HG03439 (cell line): Measurements from ENCODE around the gene PIK3CG.
A peak's percentile ranks its signal among the peaks of the same experiment; 100 is the strongest.
"Not testable (repeated sequence)": the region's sequence is repeated elsewhere in the genome, so short reads cannot be mapped to it uniquely, and the experiment has no call there.

Experiments
- ATAC-seq: cut with Tn5 transposase; IDR thresholded peaks from one replicate; pipeline ENCODE4 v1.9.1; 2021; ENCODE audit warnings: mild to moderate bottlenecking, moderate library complexity; ENCODE audit not compliant: unreplicated experiment

The PIK3CG gene

DNA sequence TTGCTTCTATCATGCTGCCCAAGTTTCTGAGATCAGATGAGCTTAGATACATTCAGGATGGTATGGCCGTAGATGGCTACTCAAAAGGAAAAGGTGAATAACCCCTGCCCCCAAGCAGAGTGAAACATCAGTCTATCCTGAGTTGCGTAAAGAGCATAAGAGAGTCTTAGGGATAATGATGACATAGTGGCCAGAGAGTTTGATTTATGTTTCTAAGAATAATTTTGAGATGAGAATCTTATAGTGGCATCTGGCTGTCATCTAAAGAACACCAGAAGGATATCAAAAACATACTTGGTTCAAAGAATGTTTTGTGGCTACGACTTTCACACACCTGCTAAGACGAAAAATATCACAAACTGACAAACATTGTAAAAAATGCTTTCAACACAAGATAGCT lies 20.6 kb downstream of the PIK3CG start:
- no peak for ATAC-seq

DNA sequence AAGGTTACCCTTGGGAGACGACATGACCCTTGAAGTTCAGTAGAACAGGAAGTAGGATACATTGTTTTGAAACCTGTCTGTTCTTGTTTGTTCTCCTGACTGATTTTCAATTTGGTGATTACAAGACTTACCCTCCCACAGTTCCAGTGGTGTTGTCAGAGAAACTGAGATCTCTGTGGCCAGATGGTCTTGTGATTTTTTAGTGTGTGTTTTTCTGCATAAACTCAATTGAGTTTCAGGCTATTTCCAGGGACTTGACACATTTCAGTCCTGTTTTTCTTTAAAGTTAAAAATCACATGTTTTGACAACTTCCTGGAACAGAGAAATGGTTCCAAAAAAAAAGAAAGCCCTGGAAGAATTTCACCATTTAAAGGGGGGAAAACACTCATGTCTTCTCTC lies 22.3 kb downstream of the PIK3CG start:
- ATAC-seq: peak; percentile 66

DNA sequence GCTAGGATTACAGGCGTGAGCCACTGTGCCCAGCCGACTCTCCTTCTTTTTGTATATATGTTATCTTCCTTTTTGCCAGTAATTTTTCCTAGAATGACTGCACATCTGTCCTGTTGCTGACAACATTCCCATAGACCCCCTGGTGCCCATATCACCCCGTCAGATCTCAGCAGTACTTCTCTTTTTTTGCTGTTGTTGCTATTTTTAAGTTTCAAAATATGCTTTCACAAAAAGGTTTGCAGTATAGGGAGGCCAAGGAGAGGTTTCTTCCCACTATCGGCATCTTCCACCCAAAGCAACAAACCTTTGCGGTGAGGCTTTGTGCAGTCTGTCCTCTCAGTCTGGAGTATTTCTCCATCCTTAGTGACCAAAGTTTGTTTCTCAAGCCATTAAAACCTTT lies 23.1 kb downstream of the PIK3CG start:
- ATAC-seq: no peak

DNA sequence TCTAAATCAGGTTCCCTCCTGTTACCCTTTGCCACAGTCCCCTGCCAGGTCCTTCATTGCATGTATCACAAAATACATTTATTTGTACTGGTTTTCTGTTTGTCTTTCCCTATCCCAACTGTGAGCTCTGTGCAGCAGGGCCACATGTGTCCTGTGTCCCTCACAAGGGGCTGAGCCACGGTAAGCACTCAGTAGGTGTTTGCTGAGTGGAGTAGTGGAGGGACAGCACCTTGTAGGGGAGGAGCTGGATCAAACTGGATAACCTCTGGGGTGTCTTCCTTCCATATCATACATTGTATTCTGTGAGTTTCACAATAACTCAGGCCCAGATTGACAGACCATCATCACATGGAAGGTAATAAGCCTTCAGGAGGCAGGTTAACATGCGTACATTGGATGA lies 25.9 kb downstream of the PIK3CG start:
- no peak for ATAC-seq

DNA sequence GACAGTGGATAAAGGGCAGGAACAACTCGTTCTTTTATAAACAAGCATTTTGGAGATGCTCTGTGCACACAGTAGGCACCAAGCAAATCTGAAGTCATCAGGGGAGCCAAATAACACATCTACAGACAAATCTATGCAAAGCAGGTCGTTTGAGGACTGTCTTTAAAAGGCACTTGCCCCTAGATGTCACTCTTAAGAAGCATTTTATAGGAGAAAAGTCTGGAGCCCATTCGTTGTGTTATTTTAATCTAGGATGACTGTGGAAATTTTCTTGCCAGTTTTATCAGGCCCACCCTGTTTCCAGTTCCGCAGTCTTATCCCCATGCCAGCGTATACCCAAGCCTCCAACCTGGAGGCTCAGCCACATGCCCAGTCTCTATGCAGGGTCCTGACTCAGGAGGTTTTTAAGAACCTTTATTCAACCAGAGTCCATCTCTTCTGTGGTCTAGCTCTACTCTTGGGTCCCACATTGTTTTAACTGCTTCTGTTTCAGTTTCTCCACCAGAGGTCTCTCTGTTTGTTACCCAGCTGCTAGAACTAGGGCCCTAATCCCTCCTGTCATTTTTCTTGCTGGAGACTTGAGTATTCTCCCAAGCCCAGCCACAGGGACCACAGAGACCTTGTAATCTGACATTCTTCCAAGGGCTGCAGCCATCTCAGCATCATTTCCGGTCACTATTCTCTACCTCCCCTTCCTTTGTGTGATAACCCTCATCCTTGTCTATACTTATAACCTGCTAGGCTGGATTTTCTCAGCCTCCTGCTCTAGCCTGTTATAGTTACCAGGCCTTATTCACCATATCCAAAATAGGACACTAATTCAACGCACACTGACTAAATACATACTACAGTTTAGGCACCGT lies 26.7 kb downstream of the PIK3CG start:
- ATAC-seq: no peak

DNA sequence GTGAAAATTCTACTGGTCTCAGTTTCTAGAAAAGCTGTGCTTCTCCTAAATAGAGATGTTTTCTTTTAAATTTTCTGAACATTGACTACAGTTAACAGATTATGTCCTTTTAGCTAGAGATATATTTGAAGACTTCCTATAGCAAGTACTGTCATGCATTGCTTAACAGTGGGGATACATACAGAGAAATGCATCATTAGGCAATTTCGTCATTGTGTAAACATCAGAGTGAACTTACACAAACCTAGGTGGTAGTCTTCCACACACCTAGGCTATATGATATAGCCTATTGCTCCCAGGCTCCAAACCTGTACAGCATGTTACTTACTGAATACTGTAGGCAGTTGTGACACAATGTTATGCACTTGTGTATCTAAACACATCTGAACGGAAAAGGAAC lies 28.5 kb downstream of the PIK3CG start:
- ATAC-seq: no peak

DNA sequence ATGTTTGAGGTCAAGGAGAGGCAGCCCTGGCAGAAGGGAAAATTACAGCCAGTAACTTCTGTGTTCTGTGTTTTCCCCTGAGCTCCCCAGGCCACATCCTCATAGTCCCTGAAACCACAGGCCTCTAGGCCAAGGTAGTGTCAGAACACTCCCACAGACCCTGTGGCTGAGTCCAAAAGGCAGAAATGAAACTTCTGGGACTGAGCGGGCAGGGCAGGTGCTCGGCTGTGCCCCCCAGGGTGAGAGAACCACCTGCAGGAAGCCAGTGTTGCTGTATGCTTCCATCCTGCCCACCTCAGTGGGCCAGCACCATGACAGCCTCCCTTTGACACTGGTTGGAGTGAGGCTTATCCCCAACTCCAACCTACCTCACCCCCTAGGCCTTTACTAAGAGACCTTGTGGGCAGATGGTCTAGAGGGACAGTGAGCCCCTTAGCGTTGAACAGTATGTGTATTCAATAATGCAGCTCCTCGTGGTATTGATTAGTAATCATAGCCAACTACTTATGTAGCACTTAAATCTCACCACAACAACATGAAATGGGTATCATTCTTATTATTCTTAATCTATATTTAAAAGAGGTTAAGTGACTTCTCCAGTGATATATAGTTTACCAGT lies 30.3 kb downstream of the PIK3CG start:
- peak; percentile 81 for ATAC-seq

DNA sequence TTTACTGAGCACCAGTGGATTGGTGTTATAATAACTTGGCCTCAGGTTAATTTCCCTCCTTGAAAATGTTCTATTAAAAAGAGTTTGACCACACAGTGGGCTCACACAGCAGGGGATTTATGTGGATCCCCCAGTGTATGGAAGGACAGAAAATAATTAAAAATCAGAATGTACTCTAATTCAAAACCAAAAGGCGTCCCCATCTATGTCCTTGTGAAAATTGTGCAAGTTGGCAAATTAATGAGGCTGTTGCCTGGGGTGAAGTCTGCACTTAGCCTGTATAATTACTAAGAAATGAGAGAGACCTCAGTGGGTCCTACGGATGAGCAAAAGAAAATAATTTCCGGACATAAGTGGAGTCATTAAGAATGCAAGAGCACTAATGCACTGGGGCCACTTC lies 31.1 kb downstream of the PIK3CG start:
- ATAC-seq: no peak

DNA sequence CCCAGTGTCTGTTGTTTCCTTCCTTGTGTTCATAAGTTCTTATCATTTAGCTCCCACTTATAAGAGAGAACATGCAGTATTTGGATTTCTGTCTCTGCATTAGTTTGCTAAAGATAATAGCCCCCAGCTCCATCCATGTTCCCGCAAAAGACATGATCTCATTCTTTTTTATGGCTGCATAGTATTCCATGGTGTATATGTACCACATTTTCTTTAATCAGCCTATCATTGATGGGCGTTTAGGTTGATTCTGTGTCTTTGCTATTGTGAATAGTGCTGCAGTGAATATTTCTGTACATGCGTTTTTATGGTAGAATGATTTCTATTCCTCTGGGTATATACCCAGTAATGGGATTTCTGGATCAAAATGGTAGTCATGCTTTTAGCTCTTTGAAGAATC lies 32.5 kb downstream of the PIK3CG start:
- not testable (repeated sequence) for ATAC-seq

DNA sequence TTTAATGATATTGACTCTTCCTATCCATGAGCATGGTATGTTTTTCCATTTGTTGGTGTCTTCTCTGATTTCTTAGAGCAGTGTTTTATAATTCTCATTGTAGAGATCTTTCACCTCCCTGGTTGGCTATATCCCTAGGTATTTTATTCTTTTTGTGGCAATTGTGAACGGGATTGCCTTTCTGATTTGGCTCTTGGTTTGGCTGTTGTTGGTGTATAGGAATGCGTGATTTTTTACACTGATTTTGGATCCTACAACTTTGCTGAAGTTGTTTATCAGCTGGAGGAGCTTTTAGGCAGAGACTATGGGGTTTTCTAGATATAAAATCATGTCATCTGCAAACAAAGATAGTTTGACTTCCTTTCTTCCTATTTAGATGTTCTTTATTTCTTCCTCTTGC lies 33.9 kb downstream of the PIK3CG start:
- not testable (repeated sequence) for ATAC-seq

DNA sequence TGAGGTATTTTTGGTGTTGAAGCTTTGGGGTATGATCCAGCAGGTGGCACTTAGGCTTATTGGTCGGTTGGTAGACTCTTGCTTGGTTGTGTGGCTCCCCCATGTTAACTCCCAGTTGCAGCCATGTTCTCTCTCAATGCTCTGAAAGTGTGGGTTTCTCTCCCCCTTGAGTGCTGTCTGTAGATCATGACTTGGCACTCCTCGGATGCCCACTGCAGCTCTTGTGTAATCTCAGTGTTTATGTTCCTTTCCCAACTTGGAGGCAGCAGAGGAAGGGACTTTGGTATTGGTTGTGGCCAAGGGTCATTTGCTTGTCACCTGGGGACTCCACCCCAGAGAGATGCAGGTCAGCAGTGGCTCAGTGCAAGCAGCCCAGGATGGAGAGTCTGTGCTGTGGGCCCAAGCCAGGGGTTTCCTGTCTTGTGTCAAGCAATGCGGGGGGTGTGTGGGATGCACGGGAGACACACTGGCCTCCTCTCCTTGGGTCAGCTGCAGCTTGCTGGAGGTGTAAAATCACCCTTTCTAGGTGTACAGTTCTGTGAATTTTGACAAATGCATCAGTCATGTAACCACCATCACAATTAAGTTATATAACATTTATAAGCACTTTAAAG lies 36.9 kb downstream of the PIK3CG start:
- no peak for ATAC-seq

DNA sequence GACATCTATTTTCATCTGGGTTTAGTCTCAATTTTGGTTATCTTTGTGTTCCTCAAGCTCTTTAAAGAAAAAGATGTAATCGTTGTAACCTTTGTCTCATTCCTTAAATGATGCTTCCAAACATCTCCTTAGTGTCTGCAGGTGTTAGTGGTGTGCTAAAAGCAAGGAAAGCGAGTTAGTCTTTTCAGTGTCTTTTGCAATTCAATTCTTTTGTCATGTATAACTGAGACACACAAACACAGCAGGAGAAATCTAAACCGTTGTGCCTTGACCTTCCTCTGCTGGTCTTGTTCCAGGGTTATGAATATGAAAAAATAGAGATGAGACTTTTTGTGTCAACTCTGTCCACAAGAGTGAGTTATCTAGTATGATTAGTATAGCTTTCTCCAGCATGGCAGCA lies 40.7 kb downstream of the PIK3CG start:
- no peak for ATAC-seq

DNA sequence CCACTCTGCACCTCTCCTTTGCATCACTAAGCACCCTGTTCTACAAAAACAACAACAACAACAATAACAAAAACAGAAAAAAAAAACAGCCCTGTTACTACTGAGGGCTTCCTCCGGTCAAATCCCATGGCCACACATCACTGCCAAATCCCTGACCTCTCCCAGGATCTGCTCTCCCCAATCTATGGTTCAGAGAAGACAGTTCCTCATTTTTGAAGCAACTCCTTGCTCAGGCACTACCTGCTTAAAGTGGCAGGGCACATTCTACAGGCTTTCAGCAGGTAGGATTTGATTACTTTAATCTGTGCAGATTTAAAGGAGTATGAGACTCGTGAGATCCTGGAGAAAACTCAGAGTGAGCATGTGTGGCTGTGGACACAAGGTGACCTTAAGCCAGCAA lies 46.9 kb downstream of the PIK3CG start:
- ATAC-seq: no peak

DNA sequence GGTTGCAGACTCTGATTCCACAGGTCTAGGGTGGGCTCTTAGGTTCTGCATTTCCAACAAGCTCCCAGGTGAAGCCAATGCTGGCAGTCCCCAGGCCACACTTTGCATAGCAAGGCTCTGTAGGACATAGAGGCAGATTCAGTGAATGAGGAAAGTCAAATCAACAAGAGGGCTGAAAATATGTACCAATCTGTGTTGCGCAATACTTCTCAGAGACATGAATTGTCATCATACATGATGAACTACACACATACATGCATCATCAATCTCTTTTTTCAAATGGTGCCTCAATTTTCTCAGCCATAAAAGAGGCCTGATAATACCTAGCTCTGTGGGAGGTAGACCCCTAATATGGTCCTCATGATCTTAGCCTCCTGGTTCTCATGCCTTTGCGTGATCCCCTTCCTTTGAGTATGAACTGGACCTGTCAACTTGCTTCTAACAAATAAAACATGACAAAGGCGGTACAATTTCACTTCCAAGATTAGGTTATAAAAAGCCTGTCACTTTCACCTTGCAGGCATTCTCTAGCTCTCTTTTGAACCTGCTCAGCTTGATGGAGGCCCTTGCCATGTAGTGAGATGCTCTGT lies 49.0 kb downstream of the PIK3CG start:
- no peak for ATAC-seq

DNA sequence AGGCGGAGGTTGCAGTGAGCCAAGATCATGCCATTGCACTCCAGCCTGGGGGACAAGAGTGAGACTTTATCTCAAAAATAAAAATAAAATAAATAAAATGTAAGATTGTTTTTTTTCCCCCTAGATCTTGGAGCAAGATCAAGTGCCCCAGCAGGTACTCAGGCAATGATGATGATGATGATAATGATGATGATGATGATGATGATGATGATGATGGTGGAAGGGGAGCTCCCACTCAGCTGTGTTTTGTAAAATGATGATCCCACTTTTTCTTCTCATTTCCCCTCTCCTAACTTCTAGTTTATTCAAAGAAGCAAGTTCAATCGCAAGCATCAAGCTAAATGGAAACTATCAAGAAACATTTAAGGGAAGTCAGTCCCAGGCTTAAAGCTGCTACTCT lies 50.3 kb downstream of the PIK3CG start:
- ATAC-seq: no peak

DNA sequence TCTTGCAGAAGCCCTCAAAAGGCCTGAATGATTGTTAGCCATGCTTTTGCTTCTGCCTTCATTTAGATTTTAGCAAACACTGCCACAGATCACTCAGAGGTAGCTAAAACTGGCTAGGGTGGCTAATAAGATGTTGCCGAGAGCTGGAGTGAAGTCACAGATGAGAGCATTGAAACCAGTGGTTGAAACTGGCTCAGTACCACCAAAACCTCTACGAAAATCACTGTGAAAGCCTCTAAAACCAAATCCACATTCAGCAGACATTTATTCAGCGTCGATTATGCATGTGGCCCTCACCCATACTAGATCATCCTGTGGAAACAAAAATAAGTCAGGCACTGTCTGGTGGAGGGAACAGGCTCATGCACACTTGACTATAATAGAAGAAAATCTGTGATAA lies 50.8 kb downstream of the PIK3CG start:
- peak; percentile 98 for ATAC-seq

DNA sequence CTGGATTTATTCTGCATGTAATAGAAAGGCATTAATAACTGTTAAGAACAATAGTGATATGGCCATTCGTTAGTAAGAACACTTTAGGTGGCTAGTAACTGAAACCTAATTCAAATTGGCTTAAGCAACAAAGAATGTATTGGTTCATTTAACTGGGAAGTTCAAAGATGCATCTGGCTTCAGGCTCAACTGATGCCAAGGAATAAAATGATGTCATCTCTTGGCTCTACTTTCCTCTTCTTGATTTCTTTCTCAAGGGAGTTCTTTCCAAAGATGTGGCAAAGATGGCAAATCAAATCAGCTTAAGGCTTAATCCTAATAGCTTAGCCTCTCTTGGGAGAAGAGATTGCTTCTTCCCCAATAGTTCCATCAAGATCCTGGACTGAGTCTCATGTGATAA lies 51.6 kb downstream of the PIK3CG start:
- ATAC-seq: no peak

DNA sequence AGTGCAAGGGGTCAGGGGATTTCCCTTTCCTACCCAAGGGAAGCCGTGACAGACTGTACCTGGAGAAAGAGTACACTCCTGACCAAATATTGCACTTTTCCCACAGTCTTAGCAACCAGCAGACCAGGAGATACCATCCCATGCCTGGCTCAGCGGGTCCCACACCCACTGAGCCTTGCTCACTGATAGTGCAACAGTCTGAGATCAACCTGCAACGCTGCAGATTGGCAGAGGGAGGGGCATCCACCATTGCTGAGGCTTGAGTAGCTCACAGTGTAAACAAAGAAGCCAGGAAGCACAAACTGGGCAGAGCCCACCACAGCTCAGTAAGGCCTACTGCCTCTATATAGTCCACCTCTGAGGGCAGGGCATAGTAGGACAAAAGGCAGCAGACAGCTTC lies 53.9 kb downstream of the PIK3CG start:
- ATAC-seq: no peak

DNA sequence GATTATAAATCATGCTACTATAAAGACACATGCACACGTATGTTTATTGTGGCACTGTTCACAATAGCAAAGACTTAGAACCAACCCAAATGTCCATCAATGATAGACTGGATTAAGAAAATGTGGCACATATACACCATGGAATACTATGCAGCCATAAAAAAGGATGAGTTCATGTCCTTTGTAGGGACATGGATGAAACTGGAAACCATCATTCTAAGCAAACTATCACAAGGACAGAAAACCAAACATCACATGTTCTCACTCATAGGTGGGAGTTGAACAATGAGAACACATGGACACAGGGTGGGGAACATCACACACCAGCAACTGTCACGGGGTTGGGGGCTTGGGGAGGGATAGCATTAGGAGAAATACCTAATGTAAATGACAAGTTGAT lies 59.4 kb downstream of the PIK3CG start:
- ATAC-seq: not testable (repeated sequence)

DNA sequence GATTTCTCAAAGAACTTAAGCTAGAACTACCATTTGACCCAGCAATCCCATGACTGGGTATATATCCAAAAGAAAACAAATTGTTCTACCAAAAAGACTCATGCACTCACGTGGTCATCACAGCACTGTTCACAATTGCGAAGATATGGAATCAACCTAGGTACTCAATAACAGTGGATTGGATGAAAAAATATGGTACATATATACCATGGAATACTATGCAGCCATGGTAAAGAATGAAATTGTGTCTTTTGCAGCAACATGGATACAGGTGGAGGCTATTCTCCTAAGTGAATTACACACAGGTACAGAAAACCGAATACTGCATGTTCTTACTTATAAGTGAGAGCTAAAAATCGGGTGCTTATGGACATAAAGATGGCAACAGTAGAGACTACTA lies 61.8 kb downstream of the PIK3CG start:
- ATAC-seq: no peak

DNA sequence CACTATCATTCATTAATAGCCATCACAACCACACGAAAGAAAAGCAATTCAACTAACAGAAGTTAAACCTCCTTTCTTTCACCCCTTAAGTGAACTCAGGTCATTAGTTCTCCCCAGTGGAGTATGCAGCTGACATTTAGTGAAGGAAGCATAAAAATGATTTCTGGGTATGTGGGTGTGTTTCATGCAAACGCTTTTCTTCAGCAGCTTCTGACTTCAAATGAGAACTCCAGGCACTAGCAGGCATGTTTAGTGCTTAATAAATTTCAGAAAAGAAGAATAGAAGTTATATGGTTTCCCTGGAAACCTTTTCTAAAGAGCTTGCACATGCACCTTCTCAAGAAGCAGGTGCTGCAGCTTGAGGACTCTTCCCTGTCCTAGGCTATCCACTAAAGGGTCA lies 62.5 kb downstream of the PIK3CG start:
- no peak for ATAC-seq

DNA sequence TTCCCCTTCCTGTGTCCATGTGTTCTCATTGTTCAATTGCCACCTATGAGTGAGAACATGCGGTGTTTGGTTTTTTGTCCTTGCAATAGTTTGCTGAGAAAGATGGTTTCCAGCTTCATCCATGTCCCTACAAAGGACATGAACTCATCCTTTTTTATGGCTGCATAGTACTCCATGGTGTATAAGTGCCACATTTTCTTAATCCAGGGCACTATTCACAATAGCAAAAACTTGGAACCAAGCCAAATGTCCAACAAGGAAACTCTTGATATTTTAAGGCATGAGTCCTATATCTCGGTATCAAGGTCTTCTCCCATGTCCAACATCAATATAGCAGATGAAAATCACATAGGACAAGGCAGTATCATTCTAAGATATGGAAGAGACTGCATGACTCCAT lies 64.5 kb downstream of the PIK3CG start:
- not testable (repeated sequence) for ATAC-seq
